Neural progenitor cell (in vitro differentiated cells): ENCODE data around the gene PLA2G4A.

Experiments used
- CTCF ChIP-seq: fragments of 200-600 bp; sonication (generic); IDR thresholded peaks from 2 replicates; pipeline ENCODE4 v1.5.1; 2017; ENCODE audit warnings: antibody characterized with exemption, mild to moderate bottlenecking
- EZH2 ChIP-seq: fragments of 200-600 bp; sonication (generic); IDR thresholded peaks from 2 replicates; pipeline ENCODE4 v1.6.1; 2017; ENCODE audit warnings: antibody characterized with exemption, mild to moderate bottlenecking, moderate library complexity
- EZH2phosphoT487 ChIP-seq: fragments of 200-600 bp; sonication (generic); IDR thresholded peaks from 2 replicates; pipeline ENCODE4 v1.6.1; 2017; ENCODE audit warnings: antibody characterized with exemption

GRCh38 chr1:186792870-186793581 lies 35.7 kb upstream of the PLA2G4A start:
- TF ChIP-seq CTCF (no peak), EZH2phosphoT487 (no peak), EZH2 (no peak)
